Astrocyte of the hippocampus (primary cell): Measurements from ENCODE around the gene TESK2.
"Not testable (repeated sequence)": the region's sequence is repeated elsewhere in the genome, so short reads cannot be mapped to it uniquely, and the experiment has no call there.

Source experiments
- DNase-seq: peaks from one replicate; pipeline ENCODE4 v3.0.0; 2011; ENCODE audit warnings: low read depth, low spot score

The TESK2 gene

DNA sequence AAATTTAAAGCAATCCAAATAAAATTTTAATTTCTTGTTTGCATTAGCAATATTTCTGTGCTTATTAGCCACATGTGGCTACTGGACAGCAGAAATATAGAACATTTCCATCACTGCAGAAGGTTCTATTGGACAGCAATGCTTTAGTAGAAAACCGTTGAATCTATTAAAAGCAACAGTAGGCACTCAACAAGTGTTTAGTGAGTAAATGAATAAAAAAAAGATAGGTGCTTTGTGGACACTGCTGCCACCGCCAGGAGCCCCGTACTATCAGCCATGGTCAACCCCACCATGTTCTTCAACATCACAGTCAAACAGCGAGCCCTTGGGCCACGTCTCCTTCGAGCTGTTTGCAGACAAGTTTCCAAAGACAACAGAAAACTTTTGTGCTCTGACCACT, 76.2 kb downstream of the TESK2 start:
- no peak for DNase-seq

DNA sequence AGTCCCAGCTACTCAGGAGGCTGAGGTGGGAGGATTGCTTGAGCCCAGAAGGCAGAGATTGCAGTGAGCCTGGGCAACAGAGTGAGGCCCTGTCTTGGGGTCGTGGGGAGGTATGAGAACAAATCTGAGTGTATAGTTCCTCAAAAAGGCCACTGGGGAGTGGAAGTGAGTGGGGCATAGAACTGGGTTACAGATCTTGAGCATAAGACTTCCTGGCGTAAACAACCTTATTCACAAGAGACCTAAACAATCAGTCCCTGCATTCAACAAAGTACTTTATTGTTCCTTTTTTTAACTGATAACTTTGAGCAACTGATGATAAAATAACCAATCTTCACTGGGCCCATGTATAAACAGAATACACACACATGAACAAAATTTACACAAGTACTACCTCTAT, 78.1 kb downstream of the TESK2 start:
- no peak for DNase-seq

DNA sequence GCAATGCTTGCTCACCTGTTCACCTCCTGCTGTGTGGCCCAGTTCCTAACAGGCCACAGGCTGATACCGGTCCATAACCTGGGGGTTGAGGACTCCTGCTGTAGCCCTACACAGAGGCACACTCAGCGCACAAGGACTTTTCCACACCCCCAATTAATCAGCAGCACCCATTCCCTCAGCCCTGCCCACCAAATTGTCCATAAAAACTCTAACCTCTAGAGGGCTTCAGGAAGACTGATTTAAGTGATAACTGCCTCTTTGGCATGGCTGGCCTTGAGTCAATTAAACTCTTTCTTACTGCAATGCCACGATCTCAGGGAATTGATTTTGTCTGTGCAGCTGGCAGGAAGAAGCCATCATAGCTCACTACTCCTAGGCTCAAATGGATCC, 79.5 kb downstream of the TESK2 start:
- DNase-seq: no peak

DNA sequence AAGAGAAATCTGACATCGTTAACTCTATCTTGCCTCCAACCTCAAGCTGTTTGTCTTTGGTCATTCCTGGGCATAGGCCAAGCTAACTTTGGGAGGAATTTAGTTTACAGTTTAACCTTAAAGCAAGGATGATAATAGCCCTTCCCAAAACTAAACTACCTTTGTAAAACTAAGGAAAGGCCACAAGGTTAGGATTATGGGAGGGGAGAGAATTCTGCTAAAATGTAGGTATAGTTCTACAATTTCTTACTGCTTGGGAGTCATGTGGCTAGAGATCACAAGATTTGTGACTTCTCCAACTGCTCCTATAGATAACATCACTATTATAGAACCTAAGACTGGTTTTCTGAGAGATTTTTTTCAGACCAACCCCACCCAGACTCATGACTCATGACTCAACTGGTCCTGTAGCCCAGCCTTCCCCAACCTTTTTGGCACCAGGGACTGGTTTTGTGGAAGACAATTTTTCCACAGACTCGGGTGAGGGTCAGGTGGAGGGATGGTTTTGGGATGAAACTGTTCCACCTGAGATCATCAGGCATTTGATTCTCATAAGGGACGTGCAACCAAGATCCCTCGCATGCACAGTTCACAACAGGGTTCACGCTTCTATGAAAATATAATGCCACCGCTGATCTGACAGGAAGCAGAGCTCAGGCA, 80.0 kb downstream of the TESK2 start:
- no peak for DNase-seq

DNA sequence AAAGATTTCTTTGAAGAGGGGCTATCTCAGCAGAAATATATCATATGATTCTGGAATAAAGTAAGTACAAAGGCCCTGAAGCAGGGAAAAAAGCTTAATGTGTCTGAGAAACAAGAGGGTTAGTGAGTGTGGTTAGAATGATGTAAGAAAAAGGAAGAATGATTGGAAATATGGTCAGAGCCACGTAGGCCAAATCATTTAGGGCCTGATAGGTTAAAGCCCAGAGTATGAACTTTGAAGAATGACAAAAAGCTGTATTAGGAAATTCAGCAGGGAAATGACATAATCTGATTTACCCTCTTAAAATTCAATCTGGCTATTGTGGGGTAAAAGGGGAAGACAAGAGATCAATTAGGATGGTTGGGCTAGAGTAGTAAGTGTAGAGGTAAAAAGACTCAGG, 81.7 kb downstream of the TESK2 start:
- DNase-seq: no peak

DNA sequence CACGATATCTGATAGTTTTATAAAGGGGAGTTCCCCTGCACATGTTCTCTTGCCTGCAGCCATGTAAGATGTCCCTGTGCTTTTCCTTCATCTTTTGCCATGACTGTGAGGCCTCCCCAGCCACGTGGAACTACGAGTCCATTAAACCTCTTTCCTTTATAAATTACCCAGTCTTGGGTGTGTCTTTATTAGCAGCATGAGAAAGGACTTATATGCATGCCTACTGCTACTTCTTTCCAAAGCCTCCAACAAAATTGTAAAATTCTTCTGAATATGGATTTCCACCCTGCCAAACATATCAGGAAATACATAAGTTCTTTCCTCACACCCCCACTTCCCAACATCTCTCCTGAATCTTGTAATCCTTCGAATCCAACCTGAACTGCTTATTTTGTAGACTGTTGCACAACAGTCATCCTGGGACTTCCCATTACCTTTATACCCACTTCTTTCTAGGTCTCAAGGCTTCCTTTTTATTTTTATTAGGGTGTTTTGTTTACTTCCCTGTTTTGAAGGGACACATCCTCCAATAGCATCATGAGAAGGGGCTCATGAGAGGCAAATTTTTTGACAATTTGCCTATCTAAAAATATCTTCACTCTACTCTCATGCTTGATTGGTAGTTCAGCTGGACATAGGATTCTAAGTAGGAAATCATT, 83.2 kb downstream of the TESK2 start:
- no peak for DNase-seq

DNA sequence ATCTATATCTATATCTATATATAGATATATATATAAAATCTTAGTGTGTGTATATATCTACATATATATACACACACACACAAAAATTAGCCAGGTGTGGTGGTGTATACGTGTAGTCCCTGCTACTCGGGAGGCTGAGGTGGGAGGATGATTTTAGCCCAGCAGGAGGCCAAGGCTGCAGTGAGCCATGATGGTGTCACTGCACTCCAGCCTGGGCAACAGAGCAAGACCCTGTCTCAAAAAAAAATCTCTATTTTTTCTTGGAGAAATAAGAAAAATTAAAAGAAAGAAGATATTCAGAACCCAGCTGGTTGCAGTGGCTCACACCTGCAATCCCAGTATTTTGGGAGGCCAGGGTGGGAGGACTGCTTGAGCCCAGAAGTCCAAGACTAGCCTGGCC, 85.3 kb downstream of the TESK2 start:
- no peak for DNase-seq

DNA sequence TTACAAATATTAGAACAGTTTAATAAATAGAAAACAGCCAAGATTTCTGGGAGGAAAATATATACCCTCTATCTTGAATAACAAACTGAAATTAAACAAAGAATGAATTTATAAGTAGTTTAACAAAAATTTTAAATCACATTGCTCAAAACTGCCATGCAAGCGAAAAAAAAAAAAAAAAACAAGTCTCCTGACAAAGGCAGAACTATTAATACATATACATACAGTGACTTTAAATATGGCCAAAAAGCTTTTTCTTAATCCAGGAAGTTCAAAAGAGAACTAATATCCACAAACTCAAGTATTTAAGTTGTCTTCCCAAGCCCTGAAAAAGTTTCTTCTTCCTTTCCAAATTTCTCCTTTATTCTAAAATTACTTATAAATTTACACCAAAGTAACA, 87.2 kb downstream of the TESK2 start:
- no peak for DNase-seq

DNA sequence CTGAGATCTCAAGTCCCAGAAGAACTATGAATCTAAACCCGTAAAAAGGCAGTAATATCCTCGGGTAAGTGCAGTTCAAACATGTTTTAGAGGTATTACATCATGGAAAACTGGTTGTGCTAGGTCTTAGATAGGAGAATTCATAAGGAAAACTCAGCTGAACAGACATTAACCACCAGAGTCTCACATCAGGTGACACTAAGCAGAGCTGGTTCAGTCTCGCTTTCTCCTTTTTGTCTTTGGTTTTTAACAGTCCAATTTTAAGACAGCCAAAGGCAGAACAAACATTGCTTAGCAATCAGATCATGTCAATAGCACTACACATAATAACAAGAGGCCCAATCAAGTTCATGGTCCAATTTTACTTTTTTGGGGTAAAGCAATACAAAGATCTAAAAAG, 87.7 kb downstream of the TESK2 start:
- DNase-seq: no peak

DNA sequence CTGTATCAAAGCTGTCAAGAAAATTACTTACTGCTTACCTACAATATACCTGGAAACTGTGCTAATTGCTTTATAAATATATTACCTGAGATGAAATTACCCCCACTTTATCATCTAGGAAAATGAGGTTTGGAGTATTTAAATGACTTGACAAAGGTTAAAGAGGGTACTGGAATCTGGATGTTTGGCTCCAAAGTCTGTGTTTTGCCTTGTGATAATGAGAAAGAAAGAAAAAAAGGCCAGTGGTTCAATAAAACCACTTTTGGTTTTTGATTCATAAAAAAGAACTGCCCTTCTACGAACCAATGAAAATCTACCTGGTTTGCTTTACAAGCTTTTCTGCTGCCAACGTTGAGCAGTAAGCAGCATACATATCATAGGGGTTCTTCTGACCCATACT, 89.4 kb downstream of the TESK2 start:
- no peak for DNase-seq

DNA sequence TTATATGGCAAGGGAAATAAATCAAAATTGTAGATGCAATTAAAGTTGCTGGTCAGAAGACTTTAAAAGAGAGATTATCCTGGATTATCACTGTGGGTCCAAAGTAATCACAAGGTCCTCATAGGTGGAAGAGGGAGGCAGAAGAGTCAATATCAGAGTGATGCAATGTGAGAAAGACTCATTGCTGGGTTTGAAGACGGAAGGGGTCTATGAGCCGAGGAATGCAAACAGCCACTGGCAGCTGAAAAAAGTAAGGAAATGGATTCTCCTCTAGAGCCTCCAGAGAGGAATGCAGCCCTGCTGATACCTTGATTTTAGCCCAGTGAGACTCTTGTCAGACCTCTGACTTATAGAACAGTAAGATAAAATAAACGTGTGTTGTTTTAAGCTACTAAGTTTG, 90.9 kb downstream of the TESK2 start:
- no peak for DNase-seq

DNA sequence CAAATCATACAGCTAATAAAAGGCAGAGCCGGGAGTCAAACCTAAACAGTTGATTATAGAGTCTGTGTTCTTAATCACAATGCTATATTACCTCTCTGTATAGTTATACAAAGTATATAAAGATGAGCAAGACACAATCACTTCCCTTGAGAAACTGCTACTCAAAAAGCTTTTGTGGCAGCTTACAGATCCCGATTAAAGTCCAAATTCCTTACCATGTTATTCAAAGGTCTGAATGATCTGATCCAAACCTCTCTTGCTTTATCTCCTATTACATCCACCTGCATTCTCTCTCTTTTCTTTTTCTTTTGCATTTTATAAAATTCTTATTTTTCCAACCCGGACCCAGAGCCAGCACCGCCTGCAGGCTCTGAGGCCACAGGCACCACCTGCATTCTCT, 93.7 kb downstream of the TESK2 start:
- no peak for DNase-seq

DNA sequence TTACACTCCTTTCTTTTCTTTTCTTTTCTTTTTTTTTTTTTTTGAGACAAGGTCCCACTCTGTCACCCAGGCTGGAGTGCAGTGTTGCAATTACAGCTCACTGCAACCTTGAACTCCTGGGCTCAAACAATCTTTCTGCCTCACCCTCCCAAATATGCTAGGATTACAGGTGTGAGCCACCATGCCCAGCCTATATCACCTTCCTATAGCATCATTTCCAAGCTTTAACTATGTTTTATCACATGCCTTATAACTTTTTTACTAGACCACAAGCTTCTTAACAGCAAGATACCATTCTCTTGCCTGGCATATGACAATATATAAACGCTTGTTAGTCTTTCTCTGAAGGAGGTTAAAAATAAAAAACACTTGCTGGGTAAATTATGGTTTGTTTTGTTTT, 95.4 kb downstream of the TESK2 start:
- no peak for DNase-seq

DNA sequence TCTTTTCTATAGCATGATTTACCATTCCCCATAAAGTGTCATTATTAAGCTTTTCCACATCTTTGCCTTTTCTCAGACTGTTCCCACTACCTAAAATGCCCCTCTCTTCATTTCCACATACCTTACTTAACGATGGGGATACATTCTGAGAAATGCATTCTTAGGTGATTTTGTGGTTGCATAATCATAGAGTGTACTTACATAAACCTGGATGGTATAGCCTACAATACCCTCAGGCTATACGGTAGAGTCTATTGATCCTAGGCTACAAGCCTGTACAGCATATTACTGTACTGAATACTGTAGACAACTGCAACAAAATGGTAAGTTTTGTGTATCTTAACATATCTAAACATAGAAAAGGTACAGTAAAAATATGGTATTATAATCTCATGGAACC, 95.9 kb downstream of the TESK2 start:
- DNase-seq: no peak

DNA sequence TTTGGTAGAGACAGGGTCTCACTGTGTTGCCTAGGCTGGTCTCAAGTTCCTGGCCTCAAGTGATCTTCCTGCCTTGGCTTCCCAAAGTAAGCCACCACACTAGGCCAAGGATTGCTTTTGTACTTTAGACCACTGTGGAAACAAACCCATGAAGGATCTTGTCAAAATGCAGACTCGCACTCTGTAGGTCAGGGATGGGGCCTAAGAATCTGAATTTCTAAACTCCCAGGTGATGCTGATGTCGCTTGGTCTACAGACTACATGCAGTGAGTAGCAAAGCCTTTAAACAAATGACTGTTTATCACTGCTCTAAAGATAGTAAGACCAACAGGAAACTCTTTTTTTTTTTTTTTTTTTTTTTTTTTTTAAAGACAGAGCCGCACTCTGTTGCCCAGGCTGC, 96.6 kb downstream of the TESK2 start:
- DNase-seq: no peak

DNA sequence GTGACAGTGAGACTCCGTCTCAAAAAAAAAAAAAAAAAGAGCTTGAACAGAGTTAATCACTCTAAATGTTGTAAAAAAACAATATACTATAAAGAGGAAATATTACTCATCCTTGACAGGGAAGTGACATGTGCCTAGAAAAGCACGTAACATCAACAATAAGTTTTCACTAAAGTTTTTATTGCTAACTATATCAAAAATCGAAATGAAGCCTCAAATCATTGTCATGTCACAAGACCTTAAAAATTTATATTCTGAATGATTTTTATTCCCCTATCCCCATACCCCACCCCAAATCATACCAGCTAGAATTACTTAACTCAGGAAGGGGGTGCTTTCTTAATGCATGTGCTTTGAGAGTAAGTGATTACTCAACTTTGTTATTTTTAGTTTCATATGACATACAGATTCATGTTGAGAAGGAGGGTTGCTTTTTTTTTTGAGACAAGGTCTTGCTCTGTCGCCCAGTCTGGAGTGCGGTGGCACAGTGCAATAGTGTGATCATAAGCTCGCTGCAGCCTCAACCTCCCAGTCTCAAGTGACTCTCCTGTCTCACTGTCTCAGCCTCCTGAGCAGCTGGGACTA, 97.2 kb downstream of the TESK2 start:
- no peak for DNase-seq

DNA sequence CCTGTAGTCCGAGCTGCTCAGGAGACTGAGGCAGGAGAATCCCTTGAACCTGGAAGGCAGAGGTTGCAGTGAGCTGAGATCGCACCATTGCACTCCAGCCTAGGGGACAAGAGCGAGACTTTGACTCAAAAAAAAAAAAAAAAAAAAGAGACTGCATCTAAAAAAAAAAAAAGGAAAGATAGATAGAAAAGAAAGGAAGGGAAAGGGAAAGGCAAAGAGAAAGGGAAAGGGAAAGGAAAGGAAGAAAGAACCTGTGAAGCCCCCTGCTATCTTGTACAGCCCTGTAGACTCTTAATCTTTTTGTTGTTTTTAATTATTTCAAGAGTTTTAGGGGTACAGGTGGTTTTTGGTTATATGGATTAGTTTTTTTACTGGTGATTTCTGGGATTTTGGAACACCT, 104.7 kb downstream of the TESK2 start:
- no peak for DNase-seq

DNA sequence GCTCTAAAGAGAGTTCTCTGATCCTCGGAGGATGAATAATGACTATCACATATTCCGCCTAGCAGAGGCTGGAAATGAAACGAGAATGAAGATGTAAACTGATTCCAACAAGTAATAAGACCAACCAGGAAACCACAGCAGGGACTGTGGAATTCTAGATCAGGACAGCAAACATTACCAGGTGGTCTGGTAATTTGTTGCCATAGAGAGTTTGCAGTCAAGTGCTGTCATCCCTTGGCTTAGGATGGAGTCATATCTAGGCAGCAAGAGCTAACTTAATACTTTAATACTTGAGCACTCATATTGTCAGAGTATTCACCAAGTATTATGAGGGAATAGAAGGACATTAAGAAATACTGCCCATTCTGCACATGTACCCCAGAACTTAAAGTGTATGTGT, 105.7 kb downstream of the TESK2 start:
- DNase-seq: no peak

DNA sequence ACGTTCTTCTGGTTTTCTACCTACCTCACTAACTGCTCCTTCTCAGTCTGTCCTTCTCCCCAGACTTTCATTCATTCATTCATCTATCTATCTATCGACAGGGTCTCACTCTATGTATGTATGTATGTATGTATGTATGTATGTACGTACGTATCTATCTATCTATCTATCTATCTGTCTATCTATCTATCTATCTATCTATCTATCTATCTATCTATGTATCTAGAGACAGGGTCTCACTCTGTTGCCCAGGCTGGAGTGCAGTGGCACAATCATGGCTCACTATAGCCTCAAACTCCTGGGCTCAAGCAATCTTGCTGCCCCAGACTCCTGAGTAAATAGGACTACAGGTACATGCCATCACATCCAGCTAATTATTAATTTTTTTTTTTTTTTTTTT, 106.8 kb downstream of the TESK2 start:
- not testable (repeated sequence) for DNase-seq

DNA sequence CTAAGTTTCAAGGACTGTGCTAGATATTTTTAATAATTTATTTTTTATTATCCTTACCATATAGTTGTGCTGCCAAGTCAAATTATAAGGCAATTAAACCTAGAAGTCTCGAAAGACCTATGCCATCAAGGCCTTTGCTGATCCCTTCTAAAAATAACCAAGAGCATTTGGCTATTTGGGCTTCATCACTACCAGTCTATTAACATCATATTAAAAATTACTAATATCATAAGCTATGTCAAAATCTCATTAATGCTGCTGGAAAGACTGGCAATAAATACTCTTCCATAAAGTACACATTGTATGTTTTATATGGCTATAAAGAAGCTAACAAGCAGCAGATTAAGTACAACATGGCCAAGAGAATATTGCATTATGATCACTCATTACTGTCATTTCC, 107.8 kb downstream of the TESK2 start:
- no peak for DNase-seq

DNA sequence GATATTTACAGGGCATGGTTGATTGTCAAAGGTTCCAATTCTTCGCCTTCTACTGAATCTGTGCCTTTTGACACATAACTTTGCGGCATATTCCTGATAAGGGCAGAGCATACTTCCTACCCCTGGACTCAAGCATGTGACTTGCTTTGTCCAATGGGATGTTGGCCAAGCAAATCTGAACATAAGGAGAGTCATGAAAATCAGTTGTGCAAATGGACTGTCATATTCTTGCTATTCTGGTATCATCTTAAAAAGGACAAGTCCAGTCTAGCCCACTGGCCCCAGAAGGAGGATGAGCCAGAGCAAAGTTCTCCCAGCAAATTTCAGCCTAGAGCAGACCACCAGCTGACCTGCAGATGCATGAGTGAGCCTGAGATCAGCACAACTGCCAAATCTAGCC, 109.7 kb downstream of the TESK2 start:
- no peak for DNase-seq

DNA sequence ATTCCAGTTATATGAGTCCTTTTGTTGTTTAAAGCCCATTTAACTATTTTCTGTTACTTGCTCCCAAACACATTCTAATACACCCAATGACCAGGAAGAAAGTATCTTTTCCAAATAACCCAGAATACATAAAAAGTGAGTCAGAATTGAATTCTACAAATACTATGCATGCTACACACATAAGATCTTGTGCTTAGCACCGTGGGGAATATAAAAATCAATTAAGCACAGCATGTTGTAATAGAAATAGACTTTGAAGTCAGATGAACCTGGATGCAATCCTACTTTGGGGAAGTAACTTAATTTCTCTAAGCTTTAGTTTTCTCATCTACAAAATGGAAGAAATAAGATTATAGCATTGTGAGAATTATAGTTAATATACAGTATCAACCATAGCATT, 110.2 kb downstream of the TESK2 start:
- no peak for DNase-seq

DNA sequence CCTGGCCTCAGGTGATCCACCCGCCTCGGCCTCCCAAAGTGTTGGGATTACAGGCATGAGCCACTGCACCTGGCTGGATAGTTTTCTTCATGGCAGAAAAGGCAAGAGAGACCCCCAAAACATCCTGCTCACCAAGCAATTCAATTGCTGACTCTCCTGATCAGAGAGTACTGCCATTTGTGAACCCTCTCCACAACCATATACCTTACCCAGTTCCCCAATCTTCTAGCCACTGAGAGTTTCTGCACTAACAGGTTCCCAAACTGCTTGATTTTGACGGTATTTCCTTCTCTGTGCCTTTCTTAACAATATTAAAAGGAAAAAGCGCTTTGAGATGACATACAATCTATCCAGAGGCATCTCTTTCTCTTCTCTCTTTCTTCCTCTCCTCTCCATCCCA, 110.8 kb downstream of the TESK2 start:
- DNase-seq: no peak

DNA sequence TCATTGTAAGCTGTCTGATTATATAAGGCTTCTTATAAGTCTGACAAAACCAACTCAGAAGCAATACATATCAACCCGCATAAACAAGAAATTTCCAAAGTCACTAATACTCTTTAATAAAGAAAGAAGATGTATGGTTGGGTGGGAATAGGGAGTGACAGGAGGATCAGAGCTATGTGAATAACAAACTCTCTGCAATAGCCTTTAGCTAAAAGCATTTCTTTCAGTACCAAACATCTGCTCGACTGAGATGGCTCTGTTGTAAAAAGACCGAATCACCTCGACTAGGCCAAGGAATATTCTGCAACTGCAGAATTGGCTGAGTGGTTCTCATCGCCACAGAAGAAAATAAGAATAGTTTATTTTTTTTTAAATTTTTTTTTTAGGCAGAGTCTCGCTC, 111.4 kb downstream of the TESK2 start:
- DNase-seq: no peak
